GM06990 (cell line): ENCODE results near the gene PKP2.

ENCODE experiments used
- DNase-seq: peaks from one replicate; pipeline ENCODE4 v3.0.0-alpha.2; 2011; ENCODE audit not compliant: insufficient read length; ENCODE audit errors: extremely low read depth
- H3K27me3 ChIP-seq: replicated peaks from 2 replicates; pipeline ENCODE4 v1.6.0; 2011; ENCODE audit warnings: low read length; ENCODE audit not compliant: control insufficient read depth, insufficient read depth
- H3K36me3 ChIP-seq: 2 replicates; pipeline ENCODE4 v1.5.1; 2011; ENCODE audit warnings: low read length; ENCODE audit not compliant: control insufficient read depth, insufficient read depth
- H3K4me3 ChIP-seq: replicated peaks from 2 replicates; pipeline ENCODE4 v1.5.1; 2011; ENCODE audit warnings: low read depth, mild to moderate bottlenecking, control low read depth, low read length
- CTCF ChIP-seq: IDR thresholded peaks from 2 replicates; pipeline ENCODE4 v1.5.1; 2011; ENCODE audit warnings: low read length, control low read depth, mild to moderate bottlenecking, inconsistent platforms; ENCODE audit not compliant: insufficient read depth, poor library complexity, severe bottlenecking

Gene PKP2

GRCh38 chr12:32854716-32855115 lies 41.9 kb downstream of the PKP2 start:
- TF ChIP-seq CTCF, result no peak
- H3K36me3 ChIP-seq, result no peaks in the 10 kb centered on the region
- H3K27me3 ChIP-seq, result no peaks in the 10 kb centered on the region
- no peak overlapping the region for H3K4me3 ChIP-seq
- DNase-seq, result no peak

GRCh38 chr12:32854097-32854496 lies 42.5 kb downstream of the PKP2 start:
- no peaks in the 10 kb centered on the region for H3K27me3 ChIP-seq
- TF ChIP-seq CTCF, result no peak
- DNase-seq, result no peak
- no peak overlapping the region for H3K4me3 ChIP-seq
- H3K36me3 ChIP-seq, result no peaks in the 10 kb centered on the region

- no peaks in the 10 kb centered on the region for H3K27me3 ChIP-seq
- TF ChIP-seq CTCF, result no peak
- no peaks in the 10 kb centered on the region for H3K36me3 ChIP-seq
- no peak for DNase-seq
- no peak overlapping the region for H3K4me3 ChIP-seq
Observed at GRCh38 chr12:32847287-32847686, 49.3 kb downstream of the PKP2 start.

- Histone ChIP-seq H3K4me3 (no peak overlapping the region), H3K27me3 (no peaks in the 10 kb centered on the region), H3K36me3 (no peaks in the 10 kb centered on the region)
- DNase-seq, result no peak
- TF ChIP-seq CTCF, result no peak
Observed at GRCh38 chr12:32846053-32846452, 50.5 kb downstream of the PKP2 start.

- no peak for DNase-seq
- Histone ChIP-seq H3K36me3 (no peaks in the 10 kb centered on the region), H3K4me3 (no peak overlapping the region), H3K27me3 (no peaks in the 10 kb centered on the region)
- TF ChIP-seq CTCF, result no peak
Observed at GRCh38 chr12:32843528-32844095, 53.0 kb downstream of the PKP2 start.

- no peak for DNase-seq
- H3K27me3 ChIP-seq, result no peaks in the 10 kb centered on the region
- no peak for TF ChIP-seq CTCF
- H3K36me3 ChIP-seq, result no peaks in the 10 kb centered on the region
- no peak overlapping the region for H3K4me3 ChIP-seq
Observed at GRCh38 chr12:32841061-32841460, 55.5 kb downstream of the PKP2 start.
